ENCODE results near the gene EIF4G1. TPM values are rescaled to one million over a fixed set of nuclear protein-coding genes. Genes with fewer than 3 reads are reported as not detected.

EIF4G1 gene
- total RNA-seq, 1 experiment from 2014 or later = 532 TPM

GRCh38 chr3:184337399-184337714 is 23.0 kb downstream of the EIF4G1 start, which contains the start of gene FAM131A:
Gene FAM131A (plus strand): TSS chr3:184337600. CDS start chr3:184337631, 31 bp downstream.
- no peak for TF ChIP-seq CTCF (conservative IDR thresholded peaks at IDR 0.05)
- Histone ChIP-seq H2AK5ac (ENCODE audit: insufficient read length, low read length) (no peak within 1 kb of the TSS), H4K91ac (ENCODE audit: insufficient read length, low read depth, low read length) (no peak within 1 kb of the TSS), H4K5ac (ENCODE audit: insufficient read length, low read depth, low read length) (no peak within 1 kb of the TSS), H3K4me1 (ENCODE audit: insufficient read depth, low read length) (no peaks in the 10 kb centered on the region), H3K23ac (ENCODE audit: insufficient read length, low read depth, low read length) (no peak within 1 kb of the TSS), H2BK15ac (ENCODE audit: low read depth, low read length) (no peak within 1 kb of the TSS), H3K9me3 (ENCODE audit: control insufficient read depth, low read depth, low read length) (no peaks in the 10 kb centered on the region), H3T11ph (ENCODE audit: low read length) (no peak within 1 kb of the TSS), H3K27ac (ENCODE audit: insufficient read length, low read depth, low read length) (no peak within 1 kb of the TSS), H3K56ac (ENCODE audit: insufficient read length, low read depth, low read length) (no peak within 1 kb of the TSS), H2BK120ac (ENCODE audit: low read depth, low read length, poor library complexity, severe bottlenecking) (no peak within 1 kb of the TSS), H3K27me3 (ENCODE audit: insufficient read depth, low read length) (no peaks in the 10 kb centered on the region), H3K14ac (ENCODE audit: insufficient read depth, low read length) (peak within 1 kb of the TSS; percentile 41; the same call in 1 of the 2 replicates), H2BK20ac (ENCODE audit: low read depth, low read length, poor library complexity, severe bottlenecking) (no peak within 1 kb of the TSS), H3K79me1 (ENCODE audit: insufficient read depth, low read depth, low read length, poor library complexity, severe bottlenecking) (no peaks in the 10 kb centered on the region), H3K23me2 (ENCODE audit: insufficient read length, low read depth, low read length, poor library complexity, severe bottlenecking) (peaks cover 10% of the 10 kb centered on the region), H3K4me2 (ENCODE audit: insufficient read depth, insufficient read length, low read length) (peak within 1 kb of the TSS; percentile 81), H3K9ac (ENCODE audit: extremely low read depth, insufficient read length, low read length) (peak within 1 kb of the TSS; percentile 31), H3K79me2 (ENCODE audit: insufficient read depth, low read length) (no peaks in the 10 kb centered on the region), H3K18ac (ENCODE audit: insufficient read length, low read depth, low read length) (no peak within 1 kb of the TSS), H2BK5ac (ENCODE audit: insufficient read length, low read length) (no peak within 1 kb of the TSS), H3K4ac (ENCODE audit: low read depth, low read length) (no peak within 1 kb of the TSS), H2BK12ac (ENCODE audit: insufficient read length, low read depth, low read length) (no peak within 1 kb of the TSS), H4K8ac (replicated peaks; ENCODE audit: insufficient read length, low read depth, low read length) (no peak within 1 kb of the TSS), H4K20me1 (ENCODE audit: control insufficient read depth, insufficient read depth, insufficient read length) (peaks cover 4% of the 10 kb centered on the region), H2AFZ (ENCODE audit: low read length) (no peak within 1 kb of the TSS)
- H3K9me3 Mint-ChIP-seq = no peaks in the 10 kb centered on the region; a peak in 1 of 5 replicates
- no CpG with 5 or more reads among the region's 6 CpGs for WGBS (ENCODE audit: extremely low coverage, insufficient read length, low lambda C conversion rate)
- peak within 1 kb of the TSS; percentile 90 to 98 (median 96) for H3K27ac Mint-ChIP-seq
- peaks cover 25 to 46% (median 29%) of the 10 kb centered on the region in 3 experiments for H3K36me3 Mint-ChIP-seq (ENCODE audit: insufficient read depth in 1 of 3, low read depth in 3 of 3)
- peaks cover 34 to 37% of the 10 kb centered on the region in 2 experiments for H3K4me1 Mint-ChIP-seq
- DNase-seq = no peak
- no peaks in the 10 kb centered on the region; the same call in 1 of the 2 replicates for H3K27me3 Mint-ChIP-seq (ENCODE audit: low read depth)
- H3K4me3 Mint-ChIP-seq = peak within 1 kb of the TSS; percentile 86 to 93
